ENCODE results near the gene UNC93A.
"Not testable (repeated sequence)": the region's sequence is repeated elsewhere in the genome, so short reads cannot be mapped to it uniquely, and the experiment has no call there.

UNC93A gene

DNA sequence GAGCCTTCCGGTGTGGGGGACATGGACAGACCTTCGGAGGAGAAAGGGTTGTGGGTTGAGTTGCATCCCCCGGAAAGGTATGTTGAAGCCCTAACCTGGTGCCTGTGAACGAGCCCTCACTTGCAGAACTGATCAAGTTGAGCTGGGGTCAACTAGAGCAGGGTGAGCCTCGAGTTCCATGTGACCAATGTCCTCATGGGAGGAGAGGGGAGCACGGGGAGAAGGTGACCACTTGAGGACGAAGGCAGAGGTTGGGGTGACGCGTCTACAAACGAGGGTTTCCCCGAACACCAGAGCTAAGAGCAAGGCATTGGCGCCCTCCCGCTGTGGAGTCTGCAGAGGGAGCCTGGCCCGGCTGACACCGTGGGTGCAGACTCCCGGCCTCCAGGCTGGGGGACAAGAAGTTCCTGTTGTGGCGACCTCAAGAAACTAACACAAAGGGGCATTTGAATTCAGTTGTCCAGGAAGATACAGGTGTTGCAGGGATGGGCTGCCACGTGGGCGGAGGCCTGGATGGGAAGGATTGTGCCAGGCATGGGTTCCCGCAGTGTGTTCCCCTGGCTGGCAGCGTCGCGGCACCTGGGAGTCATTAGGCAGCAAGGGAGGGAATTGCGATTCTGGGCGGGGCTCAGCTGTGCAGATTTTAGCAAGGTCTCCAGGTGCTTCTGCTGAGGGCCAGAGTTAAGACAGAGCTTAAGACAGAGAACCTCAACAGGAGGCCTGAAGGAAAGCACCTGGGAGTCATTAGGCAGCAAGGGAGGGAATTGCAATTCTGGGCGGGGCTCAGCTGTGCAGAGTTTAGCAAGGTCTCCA lies 20.4 kb upstream of the UNC93A start:
- DNase-seq (ENCODE audit: low spot score) = no peak

DNA sequence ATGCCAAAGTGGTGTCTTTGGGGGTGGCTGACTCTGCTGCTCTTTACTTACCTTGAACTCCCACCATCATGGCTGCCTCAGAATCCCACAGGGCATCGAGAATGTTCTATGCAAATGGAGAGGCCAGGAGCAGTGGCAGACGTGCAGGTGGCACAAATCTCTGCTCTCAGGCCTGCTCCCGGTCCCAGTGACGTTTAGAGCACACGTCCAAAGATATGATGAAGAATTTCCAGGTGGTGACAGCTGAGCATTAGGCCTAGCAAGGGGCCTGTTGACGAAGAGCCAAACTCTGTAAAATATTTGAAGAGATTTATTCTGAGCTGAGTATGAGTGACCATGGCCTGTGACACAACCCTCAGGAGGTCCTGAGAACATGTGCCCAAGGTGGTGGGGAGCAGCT lies 19.0 kb upstream of the UNC93A start:
- DNase-seq (ENCODE audit: low spot score) = no peak

DNA sequence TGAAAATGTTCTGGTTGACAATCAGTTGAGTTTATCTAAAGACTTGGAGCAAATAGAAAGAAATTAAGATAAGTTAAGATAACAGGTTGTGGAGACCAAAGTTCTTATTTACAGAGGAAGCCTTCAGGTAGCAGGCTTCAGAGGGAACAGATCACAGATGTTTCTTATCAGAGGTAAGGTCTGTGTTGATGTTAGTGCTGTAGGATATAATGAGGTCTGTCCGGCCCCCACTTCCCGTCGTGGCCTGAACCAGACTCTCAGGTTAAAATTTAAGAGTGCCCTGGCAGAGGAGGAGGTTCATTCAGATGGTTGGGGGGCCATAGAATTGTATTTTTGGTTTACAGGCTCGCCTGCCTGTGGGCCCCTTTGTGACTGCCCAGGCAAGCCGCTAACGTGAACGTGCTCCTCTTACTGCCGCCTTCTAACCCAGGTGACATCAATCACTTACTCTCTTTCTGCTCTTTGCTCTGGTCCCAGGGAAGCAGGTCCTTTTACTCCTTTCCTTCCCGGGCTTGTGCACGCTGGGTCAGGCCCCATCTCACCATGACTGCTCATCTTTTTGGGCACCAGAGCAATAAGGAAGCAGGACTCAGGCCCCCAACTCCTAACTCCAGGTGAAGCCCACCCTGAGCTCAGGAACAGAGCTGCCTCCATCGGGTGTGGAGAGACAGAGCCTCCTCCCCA lies 18.3 kb upstream of the UNC93A start:
- no peak for DNase-seq (ENCODE audit: low spot score)

DNA sequence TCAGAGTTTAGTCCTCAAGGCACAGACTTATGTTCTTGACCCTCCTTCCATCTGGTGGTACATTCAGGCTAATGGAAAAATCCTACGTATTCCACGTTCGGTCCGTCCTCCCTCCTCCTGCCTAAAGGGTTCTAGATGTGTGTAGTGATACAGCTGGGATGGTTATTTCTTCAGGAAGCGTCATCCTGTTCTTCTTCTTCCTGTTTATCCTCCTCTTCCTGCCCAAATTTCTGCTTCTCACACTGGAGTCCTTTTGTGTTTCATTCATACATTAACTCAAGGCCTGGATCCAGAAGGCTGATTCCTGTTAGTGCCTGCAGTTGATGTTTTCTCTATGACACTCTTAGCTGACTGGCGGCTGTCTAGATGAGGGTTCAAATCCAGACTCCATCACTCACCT lies 16.8 kb upstream of the UNC93A start:
- DNase-seq (ENCODE audit: low spot score) = no peak

DNA sequence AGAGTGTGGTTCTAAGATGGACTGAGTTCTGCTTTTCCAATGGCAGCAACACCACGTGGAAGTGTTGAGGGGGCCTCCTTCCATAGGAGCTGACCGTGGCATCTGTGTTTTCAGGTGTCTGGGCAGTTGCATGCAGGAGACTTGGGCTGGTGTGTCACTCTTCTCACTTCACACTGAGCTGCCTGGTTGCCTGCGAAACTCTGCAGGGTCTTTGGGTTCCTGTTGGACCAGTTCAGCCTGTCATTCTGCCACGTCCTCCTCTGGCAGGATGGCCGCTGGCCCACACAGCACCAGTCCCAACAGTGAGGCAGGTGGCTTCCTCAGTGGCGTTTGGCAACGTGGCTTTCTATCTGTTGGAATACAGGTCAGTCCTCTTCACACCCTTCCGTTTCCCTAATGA lies 16.1 kb upstream of the UNC93A start:
- DNase-seq (ENCODE audit: low spot score) = no peak

DNA sequence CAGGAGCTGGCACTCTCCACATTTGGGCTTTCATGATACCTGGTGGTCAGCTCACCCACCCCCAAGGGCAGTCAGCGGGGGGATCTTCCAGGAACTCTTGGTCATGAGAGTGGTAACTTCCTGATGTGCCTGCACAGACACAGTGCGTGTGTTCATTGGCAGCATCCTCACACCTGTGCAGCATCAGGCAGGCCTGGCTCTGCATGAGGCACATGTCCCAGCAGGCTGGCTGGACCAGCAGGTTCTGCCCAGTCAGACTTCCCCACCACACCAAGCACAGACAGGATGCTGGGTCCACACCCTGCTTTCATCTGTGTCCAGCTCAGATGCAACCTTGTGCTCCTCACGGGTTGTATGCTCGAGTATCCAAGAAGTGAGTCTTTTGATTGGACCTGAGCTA lies 15.7 kb upstream of the UNC93A start:
- no peak for DNase-seq (ENCODE audit: low spot score)

DNA sequence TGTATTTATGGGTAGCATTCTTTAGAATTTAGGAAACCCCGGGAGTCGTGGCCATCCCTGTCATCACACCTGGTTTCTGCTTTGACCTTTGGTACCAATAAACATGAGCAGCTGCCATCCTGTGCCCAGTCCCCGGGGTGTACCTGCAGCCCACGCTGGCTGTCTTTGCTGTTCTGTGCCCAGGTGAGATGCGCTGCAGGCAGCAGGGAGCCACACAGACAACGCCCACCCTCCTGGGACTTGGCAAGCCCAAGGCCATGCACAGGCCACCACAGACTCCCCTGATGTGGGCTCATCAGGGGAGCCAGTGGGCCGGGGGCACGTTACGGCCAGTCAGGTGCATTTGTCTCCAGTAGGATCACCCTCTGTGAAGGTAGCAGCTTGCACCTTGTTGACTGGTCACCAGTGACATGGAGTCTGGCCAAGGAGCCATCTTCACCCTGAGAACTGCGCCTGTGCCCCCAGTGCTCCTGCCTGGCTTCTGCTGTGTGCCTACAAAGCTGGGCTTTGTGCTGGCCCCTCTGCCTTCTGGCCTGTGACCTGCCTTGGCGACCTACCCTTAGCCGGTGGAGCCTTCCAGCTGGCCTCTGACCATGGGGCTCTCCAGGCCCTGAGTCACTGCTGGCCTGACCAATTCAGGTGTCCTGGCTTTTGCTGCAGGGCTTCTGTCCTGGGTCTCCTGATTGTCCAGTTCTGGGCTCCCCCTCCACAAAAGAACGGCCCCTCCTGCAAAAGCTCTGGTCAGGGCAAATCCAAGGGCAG lies 14.2 kb upstream of the UNC93A start:
- DNase-seq (ENCODE audit: low spot score) = no peak

DNA sequence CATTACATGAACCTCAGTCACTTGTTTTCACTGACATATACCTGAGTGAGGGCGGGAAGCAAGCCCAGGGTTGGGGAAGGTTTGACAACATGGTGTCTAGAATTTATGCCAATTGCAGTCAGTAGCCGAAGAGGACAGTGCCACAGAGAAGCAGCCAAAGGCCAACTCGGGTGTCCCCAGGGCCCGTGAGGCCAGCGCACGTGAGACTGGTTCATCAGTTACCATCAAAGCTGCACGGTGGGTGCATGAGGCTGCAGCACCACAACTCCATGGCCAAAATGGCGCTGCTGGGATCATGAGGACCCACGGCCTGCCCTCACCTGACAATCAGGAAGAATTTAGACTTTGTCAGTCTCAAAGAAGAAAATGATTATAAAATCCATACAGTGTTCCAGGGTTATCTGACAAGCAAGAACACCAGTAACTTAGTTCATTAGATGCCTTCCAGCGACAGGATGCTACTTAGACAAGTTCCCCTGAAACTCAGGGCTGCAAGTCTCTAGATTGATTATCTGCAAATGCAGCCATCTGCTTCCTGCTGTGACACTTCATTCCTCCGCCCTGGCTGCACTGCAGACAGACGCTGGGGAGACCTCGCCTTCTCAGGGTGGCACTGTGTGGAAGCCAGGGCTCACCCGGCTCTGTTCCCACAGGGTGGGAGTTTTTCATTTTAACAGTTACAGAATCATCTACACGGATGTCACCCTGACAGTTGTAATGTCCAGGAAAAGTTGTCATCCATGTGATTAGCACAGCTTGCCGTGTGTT lies 12.8 kb upstream of the UNC93A start:
- not testable (repeated sequence) for DNase-seq (ENCODE audit: low spot score)

DNA sequence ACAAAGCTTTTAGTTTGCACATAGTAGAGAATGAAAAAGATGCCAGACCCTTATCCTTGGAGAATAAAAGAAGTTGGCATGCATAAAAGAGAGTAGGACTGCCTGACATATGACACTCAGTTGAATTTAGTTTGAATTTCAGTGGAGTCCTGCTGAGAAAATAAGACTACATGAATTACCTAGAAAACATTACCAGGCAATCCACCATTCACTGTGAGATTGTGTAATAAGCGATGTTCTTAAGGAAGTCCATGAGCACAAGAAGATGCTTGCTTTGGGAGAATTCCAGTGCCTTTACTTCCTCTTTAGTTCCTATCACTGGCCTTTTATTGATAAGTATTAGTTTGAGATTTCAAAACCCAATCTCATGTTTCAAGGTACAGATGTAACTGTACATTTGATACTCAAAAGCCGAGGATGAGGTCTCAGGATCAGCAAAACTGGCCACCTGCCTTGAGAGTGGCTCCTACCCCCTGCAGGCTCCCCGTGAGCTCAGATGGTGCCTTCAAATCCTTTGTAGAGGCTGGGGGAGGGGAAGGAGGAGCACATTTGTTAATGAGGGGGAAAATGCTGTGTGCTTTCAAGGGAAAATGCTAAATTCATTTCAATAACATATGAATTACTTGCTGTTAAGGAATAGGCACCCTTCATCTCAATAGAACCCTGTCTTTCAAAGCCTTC lies 11.2 kb upstream of the UNC93A start:
- no peak for DNase-seq (ENCODE audit: low spot score)

DNA sequence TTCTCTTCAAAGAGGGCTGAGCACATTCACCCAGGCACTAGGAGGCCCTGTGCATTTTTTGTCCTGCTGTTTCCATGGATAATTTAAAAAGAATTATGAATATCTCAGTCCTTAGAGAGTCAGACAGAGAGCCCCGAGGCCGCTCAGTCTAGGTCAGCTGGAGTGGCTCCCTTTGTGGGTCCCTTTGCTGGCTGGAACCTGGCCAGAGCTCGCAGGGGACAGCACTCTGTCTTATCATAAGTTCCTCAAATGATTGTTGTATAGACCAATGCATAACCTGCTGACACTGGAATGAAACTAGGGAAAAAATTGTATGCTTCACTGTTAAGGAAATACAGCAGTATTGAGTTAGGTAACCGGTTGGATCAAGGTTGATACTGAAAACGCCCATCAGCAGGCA lies 10.6 kb upstream of the UNC93A start:
- DNase-seq (ENCODE audit: low spot score) = not testable (repeated sequence)

DNA sequence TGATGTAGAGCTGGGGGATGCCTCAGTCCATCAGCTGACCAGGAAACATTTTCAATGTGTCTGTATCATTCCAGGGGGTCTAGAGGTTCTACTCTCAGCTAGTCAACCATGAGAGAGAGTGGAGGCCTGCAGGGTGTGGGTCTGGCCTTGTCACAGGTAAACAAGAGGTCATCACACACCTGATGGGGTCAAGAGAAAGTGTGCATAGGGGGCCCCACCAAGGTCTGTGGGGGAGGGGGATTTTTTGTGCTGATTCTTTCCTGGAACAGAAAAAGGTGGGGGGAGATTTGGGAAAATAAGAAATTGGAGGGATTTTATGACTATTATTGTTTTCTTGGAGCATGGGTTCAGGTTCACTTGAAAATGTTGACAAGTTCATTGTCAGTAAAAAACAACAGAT lies 8.9 kb upstream of the UNC93A start:
- no peak for DNase-seq (ENCODE audit: low spot score)

DNA sequence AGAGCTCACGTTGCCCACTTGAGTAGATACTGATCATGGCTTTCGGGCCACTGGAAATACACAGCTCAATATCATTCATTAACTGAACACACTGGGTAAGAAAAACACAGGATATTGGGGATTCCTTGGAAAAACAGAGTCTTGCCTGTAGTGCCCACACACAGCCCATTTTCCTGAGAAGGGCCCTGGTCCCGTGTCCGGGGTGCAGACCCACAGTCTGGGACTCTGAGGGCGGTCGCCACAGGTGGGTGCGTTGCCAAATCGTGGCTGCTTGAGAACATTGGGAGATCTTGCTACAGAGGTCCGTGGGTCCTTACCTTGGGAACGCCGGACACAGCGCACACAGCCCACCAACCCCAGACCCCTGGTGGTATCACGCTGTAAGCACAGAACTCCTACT lies 6.5 kb upstream of the UNC93A start:
- DNase-seq (ENCODE audit: low spot score) = not testable (repeated sequence)

DNA sequence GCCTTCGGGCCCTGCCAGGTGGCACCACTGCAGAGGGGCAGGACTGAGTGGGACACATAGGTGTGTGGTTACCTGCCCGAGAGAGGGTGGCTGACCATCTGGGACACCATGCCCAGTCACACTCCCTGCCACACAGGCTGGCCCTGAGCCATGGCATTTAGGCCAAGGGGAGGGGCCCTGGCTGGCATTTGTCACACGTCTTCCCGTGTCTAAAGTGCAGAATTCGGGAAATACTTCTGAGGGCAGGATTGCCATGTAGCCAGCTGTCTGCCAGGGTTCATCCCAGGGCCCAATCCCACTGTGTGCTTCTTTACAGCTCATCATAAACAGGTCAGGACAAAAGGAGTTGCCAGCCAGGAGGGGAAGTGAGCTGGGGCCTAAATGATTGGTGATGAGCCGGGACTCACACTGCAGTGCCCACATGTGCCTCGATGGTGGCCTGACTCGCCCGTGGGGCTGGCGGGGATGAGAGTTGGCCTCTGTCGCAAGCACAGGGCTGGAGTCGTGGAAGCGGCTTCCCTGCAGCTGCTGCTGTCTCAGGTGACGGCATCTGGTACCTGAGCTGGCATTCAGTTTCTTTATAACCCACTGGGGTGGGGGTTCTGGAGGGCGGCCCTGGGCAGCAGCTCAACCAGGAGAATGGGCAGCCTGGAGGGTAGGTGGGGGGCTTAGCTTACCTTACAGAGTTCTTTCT lies 5.9 kb upstream of the UNC93A start:
- no peak for DNase-seq (ENCODE audit: low spot score)

DNA sequence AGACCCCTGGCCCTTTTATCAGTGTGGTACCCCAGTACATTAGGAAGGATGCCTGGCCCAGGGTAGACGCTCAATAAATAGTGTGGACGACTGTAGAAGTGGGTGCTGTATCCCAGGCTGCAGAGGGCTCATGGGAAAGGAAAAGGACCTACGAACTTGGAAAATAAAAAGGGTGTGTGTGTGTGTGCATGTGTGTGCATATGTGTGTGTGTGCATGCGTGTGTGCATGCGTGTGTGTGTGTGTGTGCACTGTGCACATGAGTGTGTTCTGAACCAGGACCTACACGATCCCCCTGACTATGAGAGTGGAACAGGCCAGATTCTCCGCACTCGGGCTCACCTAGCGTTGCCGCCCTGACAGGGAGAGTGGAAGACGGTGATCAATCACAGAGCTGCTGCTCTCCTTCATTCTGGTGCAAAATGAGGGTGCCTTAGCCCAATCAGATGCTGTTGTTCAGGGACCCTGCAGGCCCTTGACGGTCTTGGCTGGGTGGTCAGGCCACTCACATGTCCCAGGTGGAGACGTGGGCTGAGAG lies 3.5 kb upstream of the UNC93A start:
- no peak for DNase-seq (ENCODE audit: low spot score)

DNA sequence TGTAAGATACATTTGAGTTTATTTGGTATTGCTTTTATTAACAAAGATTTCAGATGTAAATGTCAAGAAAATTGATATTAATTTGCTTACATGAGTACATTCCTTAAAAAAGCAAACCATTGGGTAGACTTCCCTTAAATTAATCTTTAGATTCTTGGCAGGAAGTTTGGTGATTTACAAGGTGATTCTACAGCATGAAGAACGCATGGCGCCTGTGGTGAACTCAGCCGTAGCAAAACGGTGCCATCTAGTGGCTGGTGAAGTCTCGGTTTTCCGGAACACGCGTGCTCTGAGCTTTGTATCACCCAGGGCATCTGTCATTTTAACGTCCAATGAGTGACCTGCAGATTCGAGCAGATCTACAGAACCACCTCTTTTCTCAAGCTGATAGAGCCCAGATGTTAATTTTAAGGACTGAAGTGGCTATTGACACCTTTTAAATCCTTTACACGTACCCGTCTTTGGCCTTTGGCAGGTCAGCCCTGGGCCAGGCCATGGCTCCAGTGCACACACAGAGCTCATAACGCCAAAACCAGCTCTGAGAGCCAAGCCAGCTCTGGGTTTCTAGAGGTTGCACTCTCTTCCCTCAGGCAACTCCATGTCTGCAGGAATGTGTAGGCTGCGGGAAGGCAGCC lies 2.4 kb upstream of the UNC93A start:
- peak; percentile 36 for DNase-seq (ENCODE audit: low spot score)

DNA sequence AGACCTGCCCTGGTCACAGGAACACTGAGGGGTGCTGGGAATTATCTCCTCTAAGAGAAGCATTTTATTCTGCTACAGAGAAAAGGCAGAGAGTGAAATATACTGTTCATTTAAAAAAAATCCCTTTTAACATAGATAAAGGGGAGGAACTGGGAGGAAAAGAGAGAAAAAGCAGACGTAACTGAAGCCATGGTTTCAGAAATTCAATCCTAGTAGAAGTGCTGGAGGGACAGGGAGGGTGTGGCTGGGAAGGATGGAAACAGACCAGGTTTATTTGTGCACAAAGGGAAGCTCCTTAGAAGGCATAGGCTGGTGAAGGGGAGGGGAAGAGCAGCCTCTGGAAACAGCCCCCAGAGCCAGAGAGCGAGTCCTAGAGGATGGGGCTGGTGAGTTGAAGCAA lies 1.8 kb upstream of the UNC93A start:
- DNase-seq (ENCODE audit: low spot score) = not testable (repeated sequence)

DNA sequence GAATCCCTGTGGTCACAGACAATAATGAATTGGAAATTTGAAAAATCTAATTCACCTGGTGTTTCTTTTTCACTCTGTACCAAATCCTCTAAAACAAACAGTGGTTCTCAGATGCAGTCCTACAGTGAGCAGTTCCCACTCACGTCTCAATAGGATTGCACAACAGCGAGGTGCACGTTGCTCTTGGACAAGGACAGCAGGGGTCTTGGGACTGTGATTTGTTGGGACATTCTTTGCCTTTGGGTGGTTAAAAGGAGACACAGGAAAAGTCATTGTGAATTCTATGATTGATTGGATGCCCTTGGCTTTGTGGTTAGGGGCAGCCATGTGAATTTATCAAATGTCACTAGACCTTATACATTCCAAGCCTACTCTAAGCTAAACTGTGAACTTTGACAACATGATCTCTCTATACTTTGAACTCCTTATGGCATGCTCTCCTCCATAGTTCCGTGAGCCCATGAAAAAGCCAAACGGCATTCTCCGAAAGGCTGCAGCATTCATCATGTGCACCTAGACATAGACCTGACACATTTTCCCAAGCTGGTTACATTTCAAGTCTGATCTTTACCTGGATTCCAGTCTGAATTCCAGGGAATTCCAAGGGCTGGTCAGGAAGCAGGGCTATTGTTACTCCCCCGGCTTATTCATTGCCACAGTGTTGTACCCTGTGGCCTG lies 647 bp downstream of the UNC93A start:
- no peak for DNase-seq (ENCODE audit: low spot score)

DNA sequence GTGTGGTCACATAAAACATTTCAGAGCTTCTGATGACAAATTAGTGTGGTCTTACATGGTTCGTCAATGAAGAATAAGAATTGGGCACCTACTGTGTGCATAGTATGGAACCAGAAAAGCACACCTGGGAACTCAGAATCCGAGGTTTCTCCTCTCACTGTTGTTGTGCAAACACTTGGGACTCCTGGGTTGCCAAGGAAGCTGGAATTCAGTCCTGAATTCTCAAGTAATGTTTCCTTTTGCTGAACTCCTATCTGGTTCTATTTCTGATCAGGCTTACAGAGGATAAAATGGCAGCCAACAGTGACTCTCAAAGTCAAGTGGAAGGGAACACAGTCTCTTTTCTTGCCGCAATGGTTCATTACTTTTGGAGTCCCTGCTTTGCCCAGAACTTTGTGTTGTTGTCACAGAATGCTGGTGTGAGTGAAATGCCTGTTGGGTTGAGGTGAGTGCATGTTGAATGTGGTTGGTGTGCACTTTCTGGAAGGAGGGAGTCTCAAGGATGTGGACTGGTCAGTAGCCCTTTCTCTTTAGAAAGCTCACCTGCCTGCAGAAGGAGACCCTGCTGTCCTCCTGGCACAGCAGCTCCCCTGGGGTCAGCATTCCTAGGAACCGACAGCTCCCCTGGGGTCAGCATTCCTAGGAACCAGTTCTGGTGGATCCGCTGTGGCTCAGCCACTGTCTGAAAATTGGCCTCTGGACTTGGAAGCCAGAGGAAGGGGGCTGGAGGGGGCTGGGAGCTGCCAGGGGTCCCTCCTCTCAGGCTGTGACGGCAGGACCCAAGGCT lies 1.4 kb downstream of the UNC93A start:
- no peak for DNase-seq (ENCODE audit: low spot score)

DNA sequence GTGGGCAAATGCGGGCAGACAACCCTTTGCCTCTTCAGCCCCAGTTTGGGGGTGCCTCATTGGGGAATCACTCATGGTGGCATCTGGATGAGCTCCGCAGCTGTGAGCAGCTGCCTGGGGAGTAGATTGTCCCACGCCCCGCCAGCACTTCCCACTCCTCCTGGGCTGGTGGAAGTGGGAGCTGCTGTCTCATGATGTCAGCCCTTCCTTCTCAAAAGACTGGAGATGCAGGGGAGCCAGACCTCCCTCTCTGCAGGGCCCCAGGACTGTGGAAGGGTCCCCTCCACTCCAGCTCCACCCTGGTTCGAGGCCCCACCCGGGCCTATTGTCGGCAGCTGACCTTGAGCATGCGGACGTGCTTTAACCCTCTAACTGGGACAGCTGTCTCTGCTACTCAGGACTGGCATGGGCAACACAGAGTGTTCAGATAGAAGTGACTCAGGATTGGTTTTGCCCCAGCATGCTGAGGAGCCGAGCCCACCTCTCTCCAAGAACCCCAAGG lies 2.0 kb downstream of the UNC93A start:
- no peak for DNase-seq (ENCODE audit: low spot score)
